Measurements from ENCODE around the gene RUNX2. TPM values are rescaled to one million over a fixed set of nuclear protein-coding genes. Genes with fewer than 3 reads are reported as not detected.

Gene RUNX2
- total and polyA plus RNA-seq, 2 of the 8 experiments (the other 6 are each of a cell fraction or from before 2014, with no cell fraction given) = 0.26 to 1.2 TPM

GRCh38 chr6:45454008-45454911 is 126.1 kb downstream of the RUNX2 start (continued):
- TF ChIP-seq JUND (IDR thresholded peaks at IDR 0.05; ENCODE audit: low read length) (no peak), CBX8 (IDR thresholded peaks at IDR 0.05; ENCODE audit: borderline replicate concordance, low read depth, low read length) (no peak)

All from H1 (cell line).